H1 (cell line): ENCODE data around the gene ADSS1. TPM values are rescaled to one million over a fixed set of nuclear protein-coding genes. Genes with fewer than 3 reads are reported as not detected.
A peak's percentile ranks its signal among the peaks of the same experiment; 100 is the strongest.

Experiments
- CTCF ChIA-PET: fragments of 300-600 bp; sonication (Branson Sonifier 250); formaldehyde crosslinking; loops from one replicate; lab custom pipeline; 2021; ENCODE audit not compliant: partially characterized antibody; lab: Charles Lee
- POLR2A ChIA-PET: fragments of 300-600 bp; sonication (Branson Sonifier 250); formaldehyde crosslinking; loops from one replicate; lab custom pipeline; 2021; ENCODE audit warnings: inconsistent platforms; ENCODE audit not compliant: partially characterized antibody; lab: Charles Lee
- DNase-seq, 2 experiments: peaks; one replicate each; pipeline versions ENCODE4 v3.0.0 to v3.0.0-alpha.2; 2010 to 2022; ENCODE audit warnings: low spot score in 2 of 2, low read depth in 1 of 2, mixed read lengths in 1 of 2
- FAIRE-seq: peaks from 2 replicates; lab custom pipeline; 2011; peaks lifted over from hg19 to GRCh38; lab: Jason Lieb, UNC
- H2AFZ ChIP-seq: 2 replicates; pipeline ENCODE4 v1.8.1; 2012; ENCODE audit warnings: low read length, inconsistent platforms
- H2AK5ac ChIP-seq: 2 replicates; pipeline ENCODE4 v1.6.1; 2013; ENCODE audit warnings: low read depth, low read length
- H2BK120ac ChIP-seq: replicated peaks from 2 replicates; pipeline ENCODE3; 2013; ENCODE audit warnings: low read depth, low read length, inconsistent platforms
- H2BK12ac ChIP-seq: 2 replicates; pipeline ENCODE4 v1.6.1; 2013; ENCODE audit warnings: low read depth, low read length
- H2BK15ac ChIP-seq: 2 replicates; pipeline ENCODE4 v1.6.1; 2013; ENCODE audit warnings: low read length
- H2BK20ac ChIP-seq: 2 replicates; pipeline ENCODE4 v1.6.1; 2013; ENCODE audit warnings: low read length
- H2BK5ac ChIP-seq: 2 replicates; pipeline ENCODE4 v1.6.1; 2013; ENCODE audit warnings: low read depth, low read length
- H3K14ac ChIP-seq: 2 replicates; pipeline ENCODE4 v1.6.1; 2013; ENCODE audit warnings: inconsistent platforms; ENCODE audit not compliant: insufficient read length
- H3K18ac ChIP-seq: 2 replicates; pipeline ENCODE4 v1.6.1; 2013; ENCODE audit warnings: low read length; ENCODE audit errors: extremely low read depth
- H3K23ac ChIP-seq: 2 replicates; pipeline ENCODE4 v1.6.1; 2013; ENCODE audit warnings: inconsistent platforms; ENCODE audit not compliant: insufficient read length
- H3K23me2 ChIP-seq: 2 replicates; pipeline ENCODE4 v1.6.1; 2013; ENCODE audit warnings: low read depth, low read length
- H3K27ac ChIP-seq: 2 replicates; pipeline ENCODE4 v1.6.1; 2011; ENCODE audit warnings: low read depth, low read length, inconsistent platforms
- H3K27me3 ChIP-seq, 4 experiments: replicated peaks in 1 of 4; 1 replicate in 1 of 4; 2 replicates in 3 of 4; pipeline versions ENCODE4 v1.6.1 to v1.8.1; 2011 to 2013; ENCODE audit warnings: low read length in 3 of 4, mild to moderate bottlenecking in 3 of 4, inconsistent platforms in 2 of 4, mixed read lengths in 2 of 4, moderate library complexity in 1 of 4; ENCODE audit not compliant: control insufficient read depth in 3 of 4, insufficient read depth in 3 of 4; ENCODE audit errors: extremely low read depth in 1 of 4
- H3K36me3 ChIP-seq, 4 experiments: 2 replicates each; pipeline versions ENCODE4 v1.6.1 to v1.8.1; 2011 to 2013; ENCODE audit warnings: mild to moderate bottlenecking in 4 of 4, low read length in 3 of 4, moderate library complexity in 2 of 4, control low read depth in 1 of 4, inconsistent platforms in 1 of 4; ENCODE audit not compliant: insufficient read depth in 4 of 4, control insufficient read depth in 2 of 4
- H3K4ac ChIP-seq: replicated peaks from 2 replicates; pipeline ENCODE3; 2013; ENCODE audit warnings: low read length, low read depth, mixed read lengths, inconsistent platforms; ENCODE audit not compliant: insufficient read length
- H3K4me1 ChIP-seq, 4 experiments: replicated peaks in 1 of 4; 1 replicate in 1 of 4; 2 replicates in 3 of 4; pipeline versions ENCODE4 v1.6.1 to v1.8.1; 2011 to 2013; ENCODE audit warnings: low read length in 3 of 4, inconsistent platforms in 2 of 4, mixed read lengths in 1 of 4; ENCODE audit not compliant: insufficient read depth in 4 of 4, control insufficient read depth in 3 of 4
- H3K4me2 ChIP-seq, 2 experiments: 2 replicates each; pipeline versions ENCODE4 v1.6.1 to v1.8.1; 2011 to 2013; ENCODE audit warnings: low read depth in 2 of 2, low read length in 2 of 2, control low read depth in 1 of 2, inconsistent platforms in 1 of 2, mild to moderate bottlenecking in 1 of 2; ENCODE audit not compliant: insufficient read depth in 1 of 2
- H3K4me3 ChIP-seq, 4 experiments: fragments of 200-600, 300-600 bp in 1 of 4; sonication (generic), shearing (Covaris generic), sonication (Bioruptor Twin) in 1 of 4; 2 replicates each; pipeline versions ENCODE4 v1.5.1 to v1.8.1; 2011 to 2016; ENCODE audit warnings: low read length in 4 of 4, low read depth in 3 of 4, control low read depth in 2 of 4, inconsistent platforms in 2 of 4, mild to moderate bottlenecking in 2 of 4, mixed read lengths in 1 of 4, moderate library complexity in 1 of 4; ENCODE audit not compliant: insufficient read depth in 2 of 4; ENCODE audit errors: extremely low read depth in 1 of 4
- H3K56ac ChIP-seq: replicated peaks from 2 replicates; pipeline ENCODE3; 2013; ENCODE audit warnings: low read depth, mild to moderate bottlenecking, mixed read lengths, low read length, inconsistent platforms; ENCODE audit not compliant: insufficient read length
- H3K79me1 ChIP-seq: 2 replicates; pipeline ENCODE4 v1.6.1; 2013; ENCODE audit warnings: low read depth, low read length, control low read depth
- H3K79me2 ChIP-seq, 2 experiments: 2 replicates each; pipeline versions ENCODE4 v1.6.1 to v1.8.1; 2012 to 2013; ENCODE audit warnings: low read length in 2 of 2, mild to moderate bottlenecking in 2 of 2, inconsistent platforms in 1 of 2; ENCODE audit not compliant: insufficient read depth in 2 of 2, control insufficient read depth in 1 of 2
- H3K9ac ChIP-seq, 4 experiments: replicated peaks in 1 of 4; 1 replicate in 1 of 4; 2 replicates in 3 of 4; pipeline versions ENCODE4 v1.6.1 to v1.8.1; 2011 to 2013; ENCODE audit warnings: low read depth in 3 of 4, low read length in 3 of 4, control low read depth in 2 of 4, mild to moderate bottlenecking in 2 of 4, moderate library complexity in 2 of 4, inconsistent platforms in 1 of 4; ENCODE audit errors: extremely low read depth in 1 of 4
- H3K9me3 ChIP-seq, 2 experiments: 2 replicates each; pipeline versions ENCODE4 v1.6.1 to v1.8.1; 2012 to 2013; ENCODE audit warnings: mild to moderate bottlenecking in 2 of 2, moderate library complexity in 2 of 2, control low read depth in 1 of 2, inconsistent platforms in 1 of 2, low read depth in 1 of 2, low read length in 1 of 2, mixed read lengths in 1 of 2; ENCODE audit not compliant: insufficient read depth in 2 of 2
- H4K20me1 ChIP-seq, 2 experiments: replicated peaks in 1 of 2; 2 replicates each; pipeline versions ENCODE3 to v1.8.1; 2011 to 2013; ENCODE audit warnings: inconsistent platforms in 2 of 2, low read length in 2 of 2, mild to moderate bottlenecking in 1 of 2; ENCODE audit not compliant: insufficient read depth in 2 of 2, control insufficient read depth in 1 of 2
- H4K5ac ChIP-seq: 2 replicates; pipeline ENCODE4 v1.6.1; 2013; ENCODE audit warnings: low read length, low read depth, mixed read lengths, inconsistent platforms; ENCODE audit not compliant: insufficient read length
- H4K8ac ChIP-seq: 2 replicates; pipeline ENCODE4 v1.8.0; 2013; ENCODE audit warnings: mild to moderate bottlenecking, moderate library complexity, low read length, inconsistent platforms; ENCODE audit not compliant: insufficient read depth; ENCODE audit errors: extremely low read depth
- H4K91ac ChIP-seq: replicated peaks from 2 replicates; pipeline ENCODE3; 2013; ENCODE audit warnings: low read length, mixed read lengths, inconsistent platforms; ENCODE audit not compliant: insufficient read length
- CBX8 ChIP-seq: fragments of 300-800, 300-1000 bp; sonication (generic); IDR thresholded peaks from 2 replicates; pipeline ENCODE4 v1.7.1; 2016; ENCODE audit warnings: low read depth, low read length, borderline replicate concordance
- E2F6 ChIP-seq: IDR thresholded peaks from 2 replicates; pipeline ENCODE4 v1.6.1; 2012; ENCODE audit warnings: inconsistent platforms
- KDM5A ChIP-seq: fragments of 200-600 bp; IDR thresholded peaks from 2 replicates; pipeline ENCODE4 v1.7.1; 2012; ENCODE audit warnings: mild to moderate bottlenecking, low read length, inconsistent platforms, mixed read lengths
- POLR2AphosphoS5 ChIP-seq: IDR thresholded peaks from 2 replicates; pipeline ENCODE4 v1.6.1; 2011; ENCODE audit warnings: low read depth, low read length
- SP4 ChIP-seq: IDR thresholded peaks from 2 replicates; pipeline ENCODE4 v1.6.1; 2012; ENCODE audit warnings: low read length, inconsistent platforms
- SRF ChIP-seq: IDR thresholded peaks from 2 replicates; pipeline ENCODE4 v1.6.1; 2011; ENCODE audit warnings: mild to moderate bottlenecking, low read depth, low read length, moderate library complexity
- YY1 ChIP-seq: IDR thresholded peaks from 2 replicates; pipeline ENCODE4 v1.6.1; 2011; ENCODE audit warnings: low read depth, mild to moderate bottlenecking, low read length
- ZNF274 ChIP-seq: IDR thresholded peaks from 2 replicates; pipeline ENCODE4 v1.7.0; 2012; ENCODE audit warnings: low read length, borderline replicate concordance; ENCODE audit errors: extremely low read depth
- WGBS, 2 experiments: shearing (Covaris generic) in 1 of 2; methylation state at CpG; one replicate each; pipeline versions ENCODE4 v1.1.6 to v1.1.7; 2013 to 2015; ENCODE audit warnings: low lambda C conversion rate in 2 of 2, mixed read lengths in 2 of 2, inconsistent platforms in 1 of 2, low coverage in 1 of 2, missing lambda C conversion rate in 1 of 2; ENCODE audit not compliant: insufficient replicate concordance in 2 of 2, insufficient coverage in 1 of 2, insufficient read length in 1 of 2; ENCODE audit errors: extremely low coverage in 1 of 2, missing lambda C conversion rate in 1 of 2; 5-methylcytosine and 5-hydroxymethylcytosine counted together
- polyA plus RNA-seq, 7 experiments: library from polyadenylated mRNA; depleted of rRNA in 3 of 7; stranded (reverse) in 5 of 7; unstranded in 2 of 7; fragments of >200 nt in 5 of 7; fragments of 200-250 nt in 2 of 7; gene quantifications; 1 replicate in 5 of 7; 2 replicates in 1 of 7; 4 replicates in 1 of 7; pipeline versions ENCODE4 v1.2.1 to v1.2.3, GENCODE V29; 2011 to 2013; ENCODE audit warnings: missing spikeins in 2 of 7, mixed read lengths in 2 of 7
- total RNA-seq: library from RNA; stranded (reverse); fragmentation: NEBNext Ultra II Directional; extraction: Animal tissue kit (Norgen Biotek cat#: 25700); gene quantifications from 2 replicates; pipeline ENCODE4 v1.2.1, GENCODE V29; 2021
- TF ChIP-seq, protein P1 (sequence below): IDR thresholded peaks from 2 replicates; pipeline ENCODE4 v1.6.1; 2011; ENCODE audit warnings: low read length, improper control_type of control experiment
- TF ChIP-seq, protein P2 (sequence below): IDR thresholded peaks from 2 replicates; pipeline ENCODE4 v1.6.1; 2012; ENCODE audit warnings: inconsistent platforms

ADSS1 gene
- total and polyA plus RNA-seq, 2 of the 8 experiments (the other 6 are each of a cell fraction or from before 2014, with no cell fraction given): 7.1 to 7.9 TPM

DNA sequence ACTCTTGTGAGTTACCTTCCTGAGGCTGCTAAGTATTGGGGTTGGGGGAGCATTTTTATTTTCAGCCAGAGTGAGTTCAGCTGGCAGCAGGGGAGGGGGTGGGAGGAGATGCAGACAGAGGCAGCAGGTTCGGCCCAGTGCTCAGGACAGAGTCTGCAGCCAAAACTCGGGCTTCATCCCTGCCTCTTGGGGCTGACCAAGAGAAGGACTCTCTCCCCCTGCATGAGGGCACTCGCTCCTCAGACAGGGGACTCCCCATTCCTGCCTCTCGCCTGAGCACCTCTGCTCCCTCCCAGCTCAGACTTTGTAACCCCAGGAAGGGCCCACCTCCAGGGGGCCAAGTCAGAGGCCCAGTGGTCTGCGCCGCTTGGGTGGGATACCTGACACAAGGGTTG is 72.7 kb downstream of the ADSS1 start:
- peaks cover 15 to 22% of the 10 kb centered on the region in 2 experiments for H4K20me1 ChIP-seq
- no peaks in the 10 kb centered on the region for H3K9me3 ChIP-seq
- 0 out of 2 replicates have a peak overlapping the region, but pooled peaks have one; percentile 2 for H2BK5ac ChIP-seq
- peaks cover 0 to 6% of the 10 kb centered on the region in 2 experiments; a peak in 1 of 4 replicates for H3K79me2 ChIP-seq
- no peak overlapping the region; the same call in 1 of the 2 replicates for H2AK5ac ChIP-seq
- H3K4me1 ChIP-seq: peaks cover 4 to 48% (median 36%) of the 10 kb centered on the region in 4 experiments
- H3K56ac ChIP-seq: no peak overlapping the region
- H3K14ac ChIP-seq: no peak overlapping the region
- H4K8ac ChIP-seq: no peak overlapping the region; the same call in 1 of the 2 replicates
- H2BK15ac ChIP-seq: no peak overlapping the region
- peak overlapping the region; percentile 21 to 88; a peak in 2 of 4 replicates for H3K4me2 ChIP-seq
- POLR2A ChIA-PET: interaction anchor here (0.7 to 2.3 kb wide), 3 partner anchors 17 to 67 kb away, joined by 3 to 7 read pairs (median 3); partner anchors contain the start of gene SIVA1
- no peak overlapping the region for H4K91ac ChIP-seq
- H3K4me3 ChIP-seq: peak overlapping the region in 1 of 4 experiments; percentile 66; a peak in 1 of 8 replicates
- H2BK12ac ChIP-seq: peak overlapping the region; percentile 44; the same call in 1 of the 2 replicates
- no peak overlapping the region for H2BK120ac ChIP-seq
- WGBS, 2 experiments: 61% methylated on average over 6 of the region's 6 CpGs; no CpG with 5 or more reads in 1 of the 2 experiments
- CTCF ChIA-PET: interaction anchor here (0.6 to 11.1 kb wide), 6 partner anchors 23 to 74 kb away, joined by 3 to 110 read pairs (median 4); no protein-coding TSS in a partner anchor
- FAIRE-seq: no peak
- 0 out of 2 replicates have a peak overlapping the region, but pooled peaks have one; percentile 61 for H2BK20ac ChIP-seq
- H3K27ac ChIP-seq: no peak overlapping the region
- no peak overlapping the region for H3K18ac ChIP-seq
- no peaks in the 10 kb centered on the region; a peak in 1 of 8 replicates for H3K36me3 ChIP-seq
- peaks cover 10 to 60% (median 49%) of the 10 kb centered on the region in 4 experiments for H3K27me3 ChIP-seq
- H3K79me1 ChIP-seq: peaks cover 8% of the 10 kb centered on the region
- H3K23ac ChIP-seq: no peak overlapping the region
- no peak overlapping the region for H3K9ac ChIP-seq
- H2AFZ ChIP-seq: no peak overlapping the region
- no peak for DNase-seq
- no peak overlapping the region for H4K5ac ChIP-seq
- H3K23me2 ChIP-seq: peaks cover 27% of the 10 kb centered on the region
- H3K4ac ChIP-seq: no peak overlapping the region
- no peak for TF ChIP-seq POLR2AphosphoS5
- TF ChIP-seq CBX8: no peak
- no peak for TF ChIP-seq E2F6
- TF ChIP-seq SRF: no peak
- TF ChIP-seq, protein P1, sequence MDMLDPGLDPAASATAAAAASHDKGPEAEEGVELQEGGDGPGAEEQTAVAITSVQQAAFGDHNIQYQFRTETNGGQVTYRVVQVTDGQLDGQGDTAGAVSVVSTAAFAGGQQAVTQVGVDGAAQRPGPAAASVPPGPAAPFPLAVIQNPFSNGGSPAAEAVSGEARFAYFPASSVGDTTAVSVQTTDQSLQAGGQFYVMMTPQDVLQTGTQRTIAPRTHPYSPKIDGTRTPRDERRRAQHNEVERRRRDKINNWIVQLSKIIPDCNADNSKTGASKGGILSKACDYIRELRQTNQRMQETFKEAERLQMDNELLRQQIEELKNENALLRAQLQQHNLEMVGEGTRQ: no peak
- no peak for TF ChIP-seq ZNF274
- TF ChIP-seq KDM5A: no peak
- TF ChIP-seq YY1: no peak
- TF ChIP-seq, protein P2, sequence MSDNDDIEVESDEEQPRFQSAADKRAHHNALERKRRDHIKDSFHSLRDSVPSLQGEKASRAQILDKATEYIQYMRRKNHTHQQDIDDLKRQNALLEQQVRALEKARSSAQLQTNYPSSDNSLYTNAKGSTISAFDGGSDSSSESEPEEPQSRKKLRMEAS: no peak
- TF ChIP-seq SP4: no peak
